ENCODE results near the gene GPR31. TPM values are rescaled to one million over a fixed set of nuclear protein-coding genes. Genes with fewer than 3 reads are reported as not detected.

Gene GPR31
- total RNA-seq, 1 donor, result not detected

- Histone ChIP-seq H3K9me3 (ENCODE audit: low read depth, low read length) (no peaks in the 10 kb centered on the region), H3K27me3 (ENCODE audit: insufficient read depth, low read length) (no peaks in the 10 kb centered on the region), H3K4me1 (ENCODE audit: insufficient read depth, low read length) (peaks cover 32% of the 10 kb centered on the region), H3K4me3 (ENCODE audit: low read length) (no peak overlapping the region)
Measured at GRCh38 chr6:167107787-167108186, 50.0 kb downstream of the GPR31 start.

DNA sequence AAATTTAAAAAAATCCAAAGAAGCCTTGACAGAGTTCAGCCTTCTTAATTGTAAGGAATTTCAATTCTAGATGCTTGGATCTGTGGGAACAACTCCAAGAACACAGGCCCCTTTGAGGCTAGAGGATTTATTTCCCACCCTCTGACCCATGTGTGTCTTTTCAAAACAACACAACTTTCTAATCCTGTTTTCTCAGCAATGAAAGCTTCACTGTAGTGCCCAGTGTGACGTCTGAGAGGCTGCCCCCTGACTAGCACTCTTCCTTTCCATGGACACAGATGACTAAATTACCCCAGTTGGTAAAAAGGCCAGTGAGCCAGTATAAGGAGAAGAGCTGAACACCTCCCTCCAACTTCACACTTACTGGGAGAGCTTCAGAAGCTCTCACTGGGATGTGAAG, 51.4 kb downstream of the GPR31 start:
- H3K4me1 ChIP-seq (ENCODE audit: insufficient read depth, low read length), result peaks cover 38% of the 10 kb centered on the region

More for the DNA sequence above, 51.4 kb downstream of the GPR31 start:
- Histone ChIP-seq H3K9me3 (ENCODE audit: low read depth, low read length) (no peaks in the 10 kb centered on the region), H3K27me3 (ENCODE audit: insufficient read depth, low read length) (no peaks in the 10 kb centered on the region), H3K4me3 (ENCODE audit: low read length) (no peak overlapping the region)

Other genes starting within 250 kb of the GPR31 start
- gene RNASET2, start 201.4 kb downstream of the GPR31 start, total RNA-seq, result 178 TPM
- 12.6 TPM for gene CEP43, start 158.6 kb downstream of the GPR31 start, total RNA-seq
- gene CCR6, start 34.9 kb downstream of the GPR31 start, total RNA-seq, result 14.8 TPM
- not detected for gene UNC93A, start 133.3 kb upstream of the GPR31 start, total RNA-seq
- not detected for gene TTLL2, start 167.1 kb upstream of the GPR31 start, total RNA-seq